ENCODE measurements around the gene PLEKHG3. TPM values are rescaled to one million over a fixed set of nuclear protein-coding genes. Genes with fewer than 3 reads are reported as not detected.
A peak's percentile ranks its signal among the peaks of the same experiment; 100 is the strongest.

The PLEKHG3 gene
- total RNA-seq, 4 donors from 2014 or later, result 33.3 to 73.9 (median 63.1) TPM

DNA sequence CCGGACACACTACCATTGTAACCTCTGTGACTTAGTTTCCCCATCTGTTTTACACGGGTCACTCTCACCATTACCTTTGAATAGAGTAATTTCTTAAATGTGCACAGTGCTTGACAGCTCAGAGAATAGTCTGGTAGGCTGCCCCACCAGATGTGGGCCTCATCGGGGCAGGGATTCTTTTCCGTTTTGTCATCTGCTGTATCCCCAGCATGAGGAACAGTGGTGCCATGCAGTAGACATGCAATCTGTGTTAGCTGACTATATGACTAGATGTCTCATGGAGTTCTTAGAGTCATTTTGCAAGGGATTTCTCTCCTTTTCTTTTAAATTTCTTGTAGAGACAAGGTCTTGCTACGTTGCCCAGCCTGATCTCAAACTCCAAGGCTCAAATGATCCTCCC is 44.9 kb upstream of the PLEKHG3 start:
- no peak for DNase-seq (ENCODE audit: low spot score in 2 of 2)
- no peaks in the 10 kb centered on the region for H3K9me3 ChIP-seq
- H3K4me3 ChIP-seq, result no peak overlapping the region
- 87 to 88% methylated on average over 5 of the region's 5 CpGs for WGBS, 2 donors
- H3K27ac ChIP-seq, result no peak overlapping the region
- no peaks in the 10 kb centered on the region for H3K36me3 ChIP-seq
- H3K4me1 ChIP-seq, result no peaks in the 10 kb centered on the region
- TF ChIP-seq, protein P1, sequence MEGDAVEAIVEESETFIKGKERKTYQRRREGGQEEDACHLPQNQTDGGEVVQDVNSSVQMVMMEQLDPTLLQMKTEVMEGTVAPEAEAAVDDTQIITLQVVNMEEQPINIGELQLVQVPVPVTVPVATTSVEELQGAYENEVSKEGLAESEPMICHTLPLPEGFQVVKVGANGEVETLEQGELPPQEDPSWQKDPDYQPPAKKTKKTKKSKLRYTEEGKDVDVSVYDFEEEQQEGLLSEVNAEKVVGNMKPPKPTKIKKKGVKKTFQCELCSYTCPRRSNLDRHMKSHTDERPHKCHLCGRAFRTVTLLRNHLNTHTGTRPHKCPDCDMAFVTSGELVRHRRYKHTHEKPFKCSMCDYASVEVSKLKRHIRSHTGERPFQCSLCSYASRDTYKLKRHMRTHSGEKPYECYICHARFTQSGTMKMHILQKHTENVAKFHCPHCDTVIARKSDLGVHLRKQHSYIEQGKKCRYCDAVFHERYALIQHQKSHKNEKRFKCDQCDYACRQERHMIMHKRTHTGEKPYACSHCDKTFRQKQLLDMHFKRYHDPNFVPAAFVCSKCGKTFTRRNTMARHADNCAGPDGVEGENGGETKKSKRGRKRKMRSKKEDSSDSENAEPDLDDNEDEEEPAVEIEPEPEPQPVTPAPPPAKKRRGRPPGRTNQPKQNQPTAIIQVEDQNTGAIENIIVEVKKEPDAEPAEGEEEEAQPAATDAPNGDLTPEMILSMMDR (IDR thresholded peaks at IDR 0.05), result no peak
- TF ChIP-seq EP300 (IDR thresholded peaks at IDR 0.05) (no peak), POLR2A (IDR thresholded peaks at IDR 0.05) (no peak)
- no peaks in the 10 kb centered on the region for H3K27me3 ChIP-seq

DNA sequence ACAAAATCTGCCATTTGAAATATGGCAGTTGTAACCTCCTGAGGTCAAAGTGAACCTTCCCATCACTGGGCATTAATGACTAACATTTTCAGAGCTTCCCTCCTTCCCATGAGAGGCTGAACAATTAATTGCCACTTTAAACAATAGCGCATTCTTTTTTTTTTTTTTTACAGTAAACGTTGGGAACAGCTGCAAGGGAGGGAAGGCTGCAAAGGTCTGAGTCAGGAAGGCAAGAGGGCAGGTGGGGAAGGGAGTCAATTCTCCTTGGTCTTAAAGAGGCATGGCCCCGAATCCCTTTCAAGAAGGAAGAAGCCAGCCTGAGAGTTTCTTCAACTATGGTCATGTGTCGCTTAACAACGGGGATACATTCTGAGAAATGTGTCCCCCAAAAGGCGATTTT is 41.0 kb upstream of the PLEKHG3 start:
- Histone ChIP-seq H3K27me3 (no peaks in the 10 kb centered on the region), H3K4me3 (no peak overlapping the region), H3K4me1 (no peaks in the 10 kb centered on the region), H3K36me3 (no peaks in the 10 kb centered on the region), H3K9me3 (no peaks in the 10 kb centered on the region), H3K27ac (no peak overlapping the region)
- TF ChIP-seq EP300 (IDR thresholded peaks at IDR 0.05), result no peak
- TF ChIP-seq, protein P1 (IDR thresholded peaks at IDR 0.05), result no peak
- TF ChIP-seq POLR2A (IDR thresholded peaks at IDR 0.05), result no peak
- no peak for DNase-seq (ENCODE audit: low spot score in 2 of 2)
- 61 to 66% methylated on average over 6 of the region's 6 CpGs for WGBS, 2 donors

DNA sequence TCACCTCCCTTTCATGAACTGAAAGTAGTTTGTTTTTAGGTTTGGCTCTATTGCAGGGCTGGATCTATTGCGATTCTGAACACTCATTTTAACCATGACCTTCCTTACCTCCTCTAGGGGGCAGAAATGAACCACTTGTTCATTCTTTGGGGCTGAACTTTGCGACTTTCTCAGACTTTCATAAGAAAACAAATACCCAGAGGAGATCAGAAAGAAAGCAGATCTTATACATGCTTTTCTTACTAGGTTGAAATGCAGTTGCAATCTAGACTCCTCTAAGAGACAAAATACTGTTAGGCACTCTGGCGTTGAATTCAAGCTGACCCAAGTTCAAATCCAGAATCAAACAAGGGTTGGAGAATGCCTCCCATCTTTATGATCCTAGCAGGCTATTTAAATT is 32.6 kb upstream of the PLEKHG3 start:
- H3K36me3 ChIP-seq, result no peaks in the 10 kb centered on the region
- TF ChIP-seq EP300 (IDR thresholded peaks at IDR 0.05), result peak; percentile 9 to 41
- no peak for TF ChIP-seq POLR2A (IDR thresholded peaks at IDR 0.05)
- TF ChIP-seq, protein P1 (IDR thresholded peaks at IDR 0.05), result peak; percentile 55 to 91 (median 76)
- H3K4me3 ChIP-seq, result no peak overlapping the region
- H3K27ac ChIP-seq, result peak overlapping the region in 1 of 4 donors; percentile 44
- DNase-seq (ENCODE audit: low spot score in 2 of 2), result no peak
- peaks cover 0 to 6% (median 0%) of the 10 kb centered on the region in 4 donors for H3K4me1 ChIP-seq
- no peaks in the 10 kb centered on the region for H3K9me3 ChIP-seq
- WGBS, 2 donors, result 2 to 6% methylated on average over 3 of the region's 3 CpGs
- no peaks in the 10 kb centered on the region for H3K27me3 ChIP-seq

DNA sequence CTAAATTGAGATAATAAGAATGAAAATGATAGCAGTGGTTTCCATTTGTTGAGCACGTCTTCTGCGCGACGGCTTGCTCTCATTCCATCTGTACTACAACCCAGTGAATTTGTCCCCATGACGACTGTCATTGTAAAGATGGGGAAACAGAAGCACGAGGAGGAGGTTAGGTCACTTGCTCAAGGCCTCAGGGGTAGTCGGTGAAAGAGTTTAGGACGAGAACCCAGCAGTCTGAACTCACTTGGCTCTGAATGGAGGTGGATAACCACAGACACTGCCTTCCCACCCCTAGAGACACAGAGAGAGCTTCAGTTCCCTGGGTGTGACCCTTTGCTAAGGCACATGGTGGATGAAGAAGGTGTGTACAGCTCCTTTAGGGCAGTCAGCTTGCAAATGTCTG is 30.9 kb upstream of the PLEKHG3 start:
- 86 to 89% methylated on average over 8 of the region's 8 CpGs for WGBS, 2 donors
- Histone ChIP-seq H3K4me3 (no peak overlapping the region), H3K9me3 (no peaks in the 10 kb centered on the region), H3K36me3 (no peaks in the 10 kb centered on the region), H3K4me1 (peaks cover 0 to 6% (median 0%) of the 10 kb centered on the region in 4 donors), H3K27me3 (no peaks in the 10 kb centered on the region), H3K27ac (no peak overlapping the region)
- TF ChIP-seq POLR2A (IDR thresholded peaks at IDR 0.05) (no peak), EP300 (IDR thresholded peaks at IDR 0.05) (no peak)
- TF ChIP-seq, protein P1 (IDR thresholded peaks at IDR 0.05), result no peak
- no peak for DNase-seq (ENCODE audit: low spot score in 2 of 2)

DNA sequence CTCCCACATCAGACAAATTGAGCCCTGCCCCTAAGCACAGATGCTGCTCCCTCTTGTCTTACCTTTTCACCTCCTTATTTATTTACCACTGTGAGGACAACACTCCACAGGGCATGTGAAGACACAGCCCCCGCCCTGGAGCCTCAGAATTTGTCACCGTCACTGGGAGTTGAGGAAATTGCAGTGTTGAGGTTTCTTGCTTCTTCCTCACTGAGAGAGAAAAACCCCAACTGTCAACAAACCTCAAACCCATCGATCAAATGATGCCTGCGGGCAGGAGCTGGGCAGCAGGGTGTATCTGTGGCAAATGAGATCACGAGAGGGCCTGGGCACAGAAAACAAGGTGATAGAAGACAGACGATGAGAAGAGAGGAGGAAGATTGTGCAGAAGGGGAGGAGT is 30.5 kb upstream of the PLEKHG3 start:
- Histone ChIP-seq H3K36me3 (no peaks in the 10 kb centered on the region), H3K27ac (no peak overlapping the region), H3K4me3 (no peak overlapping the region), H3K27me3 (no peaks in the 10 kb centered on the region), H3K4me1 (peaks cover 0 to 6% (median 0%) of the 10 kb centered on the region in 4 donors), H3K9me3 (no peaks in the 10 kb centered on the region)
- DNase-seq (ENCODE audit: low spot score in 2 of 2), result no peak
- no peak for TF ChIP-seq EP300 (IDR thresholded peaks at IDR 0.05)
- TF ChIP-seq POLR2A (IDR thresholded peaks at IDR 0.05), result no peak
- TF ChIP-seq, protein P1 (IDR thresholded peaks at IDR 0.05), result no peak
- WGBS, 2 donors, result 72 to 79% methylated on average over 6 of the region's 6 CpGs
